Inflammatory macrophage treated with lipopolysaccharide for 1 hour (primary cell): ENCODE measurements around the gene RAD50.
A peak's percentile ranks its signal among the peaks of the same experiment; 100 is the strongest.

Experiments used
- DNase-seq, 2 donors: peaks; one replicate each; pipeline ENCODE4 v3.0.0-alpha.2; 2020 to 2022

The RAD50 gene

DNA sequence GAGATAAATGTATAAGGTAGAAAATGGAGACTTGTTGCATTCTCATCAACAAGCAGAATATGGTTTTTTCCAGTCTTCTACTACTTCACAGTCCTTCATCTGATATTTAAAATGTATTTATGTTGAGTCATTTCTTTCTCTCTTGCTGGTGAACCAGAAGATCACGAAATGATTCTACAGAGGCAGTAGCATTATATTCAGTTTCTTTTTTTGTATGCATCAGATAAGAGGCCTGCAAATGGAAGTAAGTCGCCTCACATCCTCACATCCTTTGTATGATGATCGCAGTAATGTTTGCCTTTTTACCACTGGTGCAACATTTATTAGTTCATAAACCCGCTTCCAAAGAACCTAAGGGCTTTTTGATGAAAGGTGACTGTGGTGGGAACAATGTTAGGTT is 79.1 kb downstream of the RAD50 start:
- DNase-seq, result no peak

DNA sequence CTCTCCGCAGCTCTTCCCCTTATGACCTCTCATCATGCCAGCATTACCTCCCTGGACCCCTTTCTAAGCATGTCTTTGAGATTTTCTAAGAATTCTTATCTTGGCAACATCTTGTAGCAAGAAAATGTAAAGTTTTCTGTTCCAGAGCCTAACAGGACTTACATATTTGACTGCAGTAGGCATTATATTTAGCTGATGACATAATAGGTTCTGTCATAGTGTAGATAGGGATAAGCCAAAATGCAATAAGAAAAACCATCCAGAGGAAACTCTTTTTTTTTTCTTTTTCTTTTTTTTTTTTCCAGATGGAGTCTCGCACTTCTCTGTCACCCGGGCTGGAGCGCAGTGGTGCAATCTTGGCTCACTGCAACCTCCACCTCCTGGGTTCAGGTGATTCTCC is 80.5 kb downstream of the RAD50 start:
- DNase-seq, result no peak

- no peak for DNase-seq
Measured at GRCh38 chr5:132639706-132640130, 82.9 kb downstream of the RAD50 start.

GRCh38 chr5:132640613-132641012 is 83.8 kb downstream of the RAD50 start:
- no peak for DNase-seq

DNA sequence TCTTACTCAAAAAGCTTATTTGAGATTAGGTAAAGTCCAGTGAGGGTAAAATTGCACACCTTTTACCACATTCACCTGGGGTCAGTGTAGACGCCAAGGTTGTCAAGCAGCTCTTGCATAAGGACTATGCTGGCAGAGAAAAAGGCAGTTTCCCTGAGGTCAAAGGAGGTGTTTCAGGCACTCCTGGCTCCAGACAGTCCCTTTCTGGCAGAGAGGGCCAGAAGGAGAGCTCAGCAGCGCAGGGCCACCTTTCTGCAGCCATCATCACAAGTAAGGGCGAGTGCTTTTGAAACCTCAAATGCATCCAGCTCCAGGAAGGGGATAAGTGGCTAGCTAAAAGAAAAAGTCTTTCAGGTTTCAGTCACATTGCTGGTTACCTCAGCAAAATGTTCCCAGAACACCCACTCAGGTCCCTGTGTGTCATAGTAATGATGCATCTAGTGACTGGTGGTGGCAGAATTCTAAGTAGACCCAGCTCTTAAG is 84.5 kb downstream of the RAD50 start:
- peak in 1 of 2 donors; percentile 31 for DNase-seq

- DNase-seq, result no peak
Measured at GRCh38 chr5:132641841-132642240, 85.1 kb downstream of the RAD50 start.

DNA sequence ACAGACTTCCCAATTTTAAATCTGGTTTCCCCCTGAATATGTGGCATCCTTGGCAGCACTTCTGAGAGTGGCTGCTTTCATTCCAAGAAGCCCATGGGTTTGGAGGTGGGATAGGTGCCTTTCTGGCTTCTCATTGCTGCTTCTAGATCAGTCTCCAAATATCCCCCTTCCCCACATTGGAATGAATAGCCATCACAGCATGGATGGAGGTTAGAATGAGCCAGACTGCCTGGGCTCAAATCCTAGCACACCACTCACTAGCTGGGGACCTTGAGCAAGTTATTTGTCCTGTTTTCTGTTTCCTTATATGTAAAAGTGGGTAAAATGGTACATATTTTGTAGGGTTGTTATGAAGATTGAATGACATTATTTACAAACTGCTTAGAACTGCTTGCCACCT is 87.4 kb downstream of the RAD50 start:
- DNase-seq, result no peak

GRCh38 chr5:132646583-132647266 is 89.9 kb downstream of the RAD50 start:
- no peak for DNase-seq

- no peak for DNase-seq
Measured at GRCh38 chr5:132647473-132647872, 90.7 kb downstream of the RAD50 start.

- DNase-seq, result no peak
Measured at GRCh38 chr5:132648355-132648754, 91.6 kb downstream of the RAD50 start.

GRCh38 chr5:132651838-132652469 is 95.2 kb downstream of the RAD50 start:
- no peak for DNase-seq

- DNase-seq, result no peak
Measured at GRCh38 chr5:132653716-132654115, 96.9 kb downstream of the RAD50 start.

DNA sequence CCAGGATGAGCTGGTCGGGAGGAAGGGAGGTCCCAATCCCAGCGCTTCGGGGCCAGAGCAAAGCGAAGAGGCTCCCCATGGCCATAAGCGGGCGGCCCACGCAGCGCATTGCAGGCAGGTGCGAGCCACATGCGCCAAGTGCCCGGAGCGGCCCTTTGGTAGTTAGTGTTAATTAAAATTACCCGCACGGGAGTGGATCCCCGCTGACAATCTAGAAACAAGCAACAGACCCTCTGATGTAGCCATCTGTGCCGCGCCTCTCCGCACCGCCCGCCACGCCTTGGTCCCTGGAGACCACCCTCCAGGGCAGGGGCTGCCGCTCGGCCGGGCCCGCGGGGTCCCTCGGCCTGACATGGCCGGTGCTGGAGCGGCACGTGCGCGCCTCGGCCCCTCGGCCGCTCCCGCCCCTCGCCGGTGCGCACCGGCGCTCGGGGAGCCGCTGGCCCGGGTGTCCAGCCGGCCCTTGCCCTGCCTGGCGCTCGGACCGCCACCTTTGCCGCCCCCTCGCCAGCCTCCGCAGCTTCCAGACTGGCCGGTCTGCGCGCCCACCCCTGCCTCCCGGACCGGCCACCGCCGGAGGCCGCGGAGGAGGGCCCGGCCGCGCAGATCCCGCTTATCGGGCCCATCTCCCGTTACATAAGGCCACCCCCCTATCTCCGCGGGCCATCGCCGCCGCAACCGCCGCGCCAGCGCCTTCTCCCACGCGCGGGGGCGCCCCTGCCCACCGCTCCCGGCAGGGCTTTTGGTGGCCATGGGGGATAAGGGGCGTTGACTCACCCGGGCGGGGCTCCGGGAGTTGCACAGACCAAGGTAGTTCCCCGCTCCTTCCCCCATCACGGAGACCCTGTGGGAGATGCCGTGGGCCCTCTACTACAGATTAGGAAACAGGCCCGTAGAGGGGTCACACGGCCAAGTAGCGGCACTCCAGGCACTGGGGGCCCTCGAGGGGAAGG is 99.3 kb downstream of the RAD50 start:
- peak in 1 of 2 donors; percentile 46 for DNase-seq

DNA sequence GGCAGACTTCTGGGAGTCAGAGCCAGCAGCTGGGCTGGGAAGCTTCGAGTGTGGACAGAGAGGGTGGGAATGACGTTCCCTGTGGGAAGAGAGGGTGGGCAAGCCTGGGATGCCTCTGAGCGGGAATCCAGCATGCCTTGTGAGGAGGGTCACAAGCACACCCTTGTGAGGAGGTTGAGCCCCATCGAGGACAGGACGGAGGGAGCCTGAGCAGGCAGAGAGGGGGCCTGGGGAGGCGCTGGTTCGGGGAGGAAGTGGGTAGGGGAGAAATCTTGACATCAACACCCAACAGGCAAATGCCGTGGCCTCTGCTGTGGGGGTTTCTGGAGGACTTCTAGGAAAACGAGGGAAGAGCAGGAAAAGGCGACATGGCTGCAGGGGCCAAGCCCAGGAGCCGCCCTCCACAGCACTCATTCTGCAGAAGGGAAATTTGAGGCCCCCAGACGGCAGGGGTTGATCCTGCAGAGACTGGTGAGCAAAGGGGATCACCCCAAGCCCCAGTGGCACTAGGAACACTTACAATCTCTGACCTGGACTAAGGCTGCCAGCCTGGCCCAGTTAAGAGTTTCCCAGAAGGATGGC is 100.1 kb downstream of the RAD50 start:
- DNase-seq, result no peak

GRCh38 chr5:132657676-132658380 is 101.1 kb downstream of the RAD50 start, which contains the start of gene IL13:
TSS of gene IL13 (plus strand) at chr5:132658173. CDS start at chr5:132658187, 14 bp downstream.
- no peak for DNase-seq

- no peak for DNase-seq
Measured at GRCh38 chr5:132658381-132659302, 101.9 kb downstream of the RAD50 start.

DNA sequence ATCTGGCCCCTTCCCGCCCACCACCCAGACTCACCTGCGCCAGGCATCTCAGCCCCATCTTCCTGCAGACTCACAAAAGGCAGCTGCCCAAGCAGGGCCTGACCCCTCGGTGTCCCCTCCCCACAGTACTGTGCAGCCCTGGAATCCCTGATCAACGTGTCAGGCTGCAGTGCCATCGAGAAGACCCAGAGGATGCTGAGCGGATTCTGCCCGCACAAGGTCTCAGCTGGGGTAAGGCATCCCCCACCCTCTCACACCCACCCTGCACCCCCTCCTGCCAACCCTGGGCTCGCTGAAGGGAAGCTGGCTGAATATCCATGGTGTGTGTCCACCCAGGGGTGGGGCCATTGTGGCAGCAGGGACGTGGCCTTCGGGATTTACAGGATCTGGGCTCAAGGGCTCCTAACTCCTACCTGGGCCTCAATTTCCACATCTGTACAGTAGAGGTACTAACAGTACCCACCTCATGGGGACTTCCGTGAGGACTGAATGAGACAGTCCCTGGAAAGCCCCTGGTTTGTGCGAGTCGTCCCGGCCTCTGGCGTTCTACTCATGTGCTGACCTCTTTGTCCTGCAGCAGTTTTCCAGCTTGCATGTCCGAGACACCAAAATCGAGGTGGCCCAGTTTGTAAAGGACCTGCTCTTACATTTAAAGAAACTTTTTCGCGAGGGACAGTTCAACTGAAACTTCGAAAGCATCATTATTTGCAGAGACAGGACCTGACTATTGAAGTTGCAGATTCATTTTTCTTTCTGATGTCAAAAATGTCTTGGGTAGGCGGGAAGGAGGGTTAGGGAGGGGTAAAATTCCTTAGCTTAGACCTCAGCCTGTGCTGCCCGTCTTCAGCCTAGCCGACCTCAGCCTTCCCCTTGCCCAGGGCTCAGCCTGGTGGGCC is 103.1 kb downstream of the RAD50 start:
- DNase-seq, result peak in 1 of 2 donors; percentile 7

- peak; percentile 23 to 55 for DNase-seq
Measured at GRCh38 chr5:132661231-132662003, 104.6 kb downstream of the RAD50 start.

- DNase-seq, result no peak
Measured at GRCh38 chr5:132662004-132662401, 105.2 kb downstream of the RAD50 start.
